SK-N-MC (cell line): ENCODE results near the gene MIEF2.

Source experiments
- DNase-seq: peaks from one replicate; pipeline ENCODE4 v3.0.0-alpha.2; 2011; ENCODE audit warnings: low read depth, low spot score
- H3K27ac ChIP-seq: fragments of 200-600 bp; sonication (generic); 2 replicates; pipeline ENCODE4 v1.5.1; 2016; ENCODE audit warnings: mixed run types
- H3K36me3 ChIP-seq: fragments of 200-600 bp; sonication (generic); 2 replicates; pipeline ENCODE4 v1.6.1; 2017; ENCODE audit warnings: antibody characterized with exemption, low read length, mixed read lengths; ENCODE audit not compliant: insufficient read depth
- H3K4me3 ChIP-seq: fragments of 200-600 bp; sonication (generic); 2 replicates; pipeline ENCODE4 v1.5.1; 2016
- H3K9ac ChIP-seq: fragments of 200-600 bp; sonication (generic); 2 replicates; pipeline ENCODE4 v1.8.0; 2017; ENCODE audit warnings: mixed run types, mixed read lengths; ENCODE audit not compliant: insufficient read length
- H3K9me3 ChIP-seq: fragments of 200-600 bp; sonication (generic); 2 replicates; pipeline ENCODE4 v1.6.1; 2017; ENCODE audit warnings: low read depth, mild to moderate bottlenecking, antibody characterized with exemption, low read length, moderate library complexity, mixed read lengths
- EZH2 ChIP-seq: fragments of 200-600 bp; sonication (generic); IDR thresholded peaks from one replicate; pipeline ENCODE4 v1.6.1; 2017; ENCODE audit warnings: antibody characterized with exemption
- FOXP2 ChIP-seq: optimal IDR thresholded peaks from 2 replicates; pipeline ENCODE3; 2011; ENCODE audit warnings: mild to moderate bottlenecking, moderate library complexity; ENCODE audit not compliant: insufficient read depth; ENCODE audit errors: extremely low read length, control extremely low read depth
- POLR2AphosphoS5 ChIP-seq: IDR thresholded peaks from 2 replicates; pipeline ENCODE4 v1.6.1; 2012; ENCODE audit warnings: mild to moderate bottlenecking, low read depth, low read length, borderline replicate concordance

MIEF2 gene

DNA sequence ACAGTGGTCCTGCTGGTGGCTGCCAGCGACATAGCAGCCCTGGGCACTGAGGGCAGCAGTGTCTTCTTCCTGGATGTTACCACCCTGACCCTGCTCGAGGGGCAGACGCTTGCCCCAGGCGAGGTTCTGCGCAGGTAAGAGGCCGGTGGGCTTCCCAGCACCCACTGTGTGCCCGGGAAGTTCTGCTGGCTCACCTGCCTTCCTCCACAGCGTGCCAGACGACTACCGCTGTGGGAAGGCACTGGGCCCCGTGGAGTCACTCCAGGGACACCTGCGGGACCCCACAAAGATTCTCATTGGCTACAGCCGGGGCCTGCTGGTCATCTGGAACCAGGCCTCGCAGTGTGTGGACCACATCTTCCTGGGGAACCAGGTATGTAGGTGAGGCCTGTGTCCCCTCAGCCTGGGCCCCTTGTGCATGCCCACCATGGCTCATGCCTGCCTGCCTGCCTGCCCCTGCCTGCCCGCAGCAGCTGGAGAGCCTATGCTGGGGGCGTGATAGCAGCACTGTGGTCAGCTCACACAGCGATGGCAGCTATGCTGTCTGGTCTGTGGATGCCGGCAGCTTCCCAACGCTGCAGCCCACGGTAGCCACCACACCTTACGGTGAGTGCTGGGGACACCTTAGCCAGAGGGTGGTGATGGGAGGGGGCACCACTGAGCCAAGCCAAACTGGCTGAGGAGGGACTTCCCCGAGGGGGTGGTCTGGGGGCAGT is 26.5 kb upstream of the MIEF2 start:
- no peaks in the 10 kb centered on the region for H3K9me3 ChIP-seq
- TF ChIP-seq EZH2 (no peak), POLR2AphosphoS5 (no peak), FOXP2 (no peak)
- H3K36me3 ChIP-seq, result no peaks in the 10 kb centered on the region
- no peak for DNase-seq
- H3K4me3 ChIP-seq, result no peak overlapping the region
- no peak overlapping the region for H3K27ac ChIP-seq
- H3K9ac ChIP-seq, result no peak overlapping the region

DNA sequence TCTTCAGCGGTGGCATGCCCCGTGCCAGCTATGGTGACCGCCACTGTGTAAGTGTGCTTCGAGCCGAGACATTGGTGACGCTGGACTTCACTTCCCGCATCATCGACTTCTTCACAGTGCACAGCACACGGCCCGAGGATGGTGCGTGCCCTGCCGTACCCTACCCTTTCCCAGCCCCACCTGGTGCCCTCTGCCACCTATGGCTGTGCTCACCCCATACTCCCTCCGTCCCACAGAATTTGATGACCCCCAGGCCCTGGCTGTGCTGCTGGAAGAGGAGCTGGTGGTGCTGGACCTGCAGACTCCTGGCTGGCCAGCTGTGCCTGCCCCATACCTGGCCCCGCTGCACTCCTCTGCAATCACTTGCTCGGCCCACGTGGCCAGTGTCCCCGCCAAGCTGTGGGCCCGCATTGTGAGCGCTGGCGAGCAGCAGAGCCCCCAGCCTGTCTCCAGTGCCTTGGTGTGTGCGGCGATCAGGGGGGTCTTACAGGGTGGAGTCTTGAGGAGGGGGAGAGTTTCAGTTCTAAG is 25.5 kb upstream of the MIEF2 start:
- no peak for TF ChIP-seq FOXP2
- no peak for DNase-seq
- Histone ChIP-seq H3K36me3 (no peaks in the 10 kb centered on the region), H3K4me3 (no peak overlapping the region), H3K9ac (no peak overlapping the region), H3K9me3 (no peaks in the 10 kb centered on the region), H3K27ac (no peak overlapping the region)

DNA sequence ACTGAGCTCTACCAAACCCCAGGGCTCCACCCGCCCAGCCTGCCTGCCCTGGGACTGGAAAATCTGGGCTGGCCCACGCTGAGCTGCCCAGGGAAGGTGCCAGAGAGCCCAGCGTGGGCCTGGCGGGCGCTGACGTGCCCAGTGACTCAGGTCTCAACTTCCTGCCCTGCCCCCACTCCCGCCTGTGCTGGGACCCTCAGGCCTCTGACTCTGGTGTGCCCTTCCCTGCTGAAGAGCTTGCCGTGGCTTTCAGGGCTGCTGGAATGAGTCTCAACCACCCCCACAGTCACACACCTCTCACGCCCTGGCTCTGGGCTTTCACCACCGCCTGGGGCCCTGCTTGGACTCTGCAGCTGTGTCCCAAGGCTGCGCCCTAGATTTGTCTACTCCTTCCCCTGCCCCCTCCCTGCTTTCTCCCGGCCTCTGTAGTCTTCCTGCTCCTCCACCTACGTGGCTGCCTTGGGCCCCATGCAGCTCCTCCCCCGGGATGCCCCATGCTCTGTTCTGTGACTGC is 24.7 kb upstream of the MIEF2 start:
- Histone ChIP-seq H3K9me3 (no peaks in the 10 kb centered on the region), H3K27ac (no peak overlapping the region), H3K36me3 (no peaks in the 10 kb centered on the region), H3K4me3 (no peak overlapping the region), H3K9ac (no peak overlapping the region)
- no peak for DNase-seq
- TF ChIP-seq EZH2, result no peak
- TF ChIP-seq FOXP2, result no peak
- TF ChIP-seq POLR2AphosphoS5, result no peak

DNA sequence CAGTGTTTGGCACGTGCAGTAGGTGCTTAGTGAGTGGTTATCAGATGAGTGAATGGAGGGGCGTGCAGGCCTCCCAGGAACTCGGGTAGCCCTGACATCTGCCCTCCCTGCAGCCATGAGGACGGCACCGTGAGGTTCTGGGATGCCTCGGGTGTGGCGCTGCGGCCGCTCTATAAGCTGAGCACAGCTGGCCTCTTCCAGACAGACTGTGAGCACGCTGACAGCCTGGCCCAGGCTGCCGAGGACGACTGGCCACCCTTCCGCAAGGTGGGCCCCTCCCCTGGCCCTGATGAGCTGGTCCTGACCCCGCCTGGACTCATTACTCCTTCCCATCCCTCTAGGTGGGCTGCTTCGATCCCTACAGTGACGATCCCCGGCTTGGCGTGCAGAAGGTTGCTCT is 24.0 kb upstream of the MIEF2 start:
- no peaks in the 10 kb centered on the region for H3K9me3 ChIP-seq
- TF ChIP-seq POLR2AphosphoS5, result no peak
- no peak for TF ChIP-seq EZH2
- TF ChIP-seq FOXP2, result no peak
- DNase-seq, result no peak
- H3K9ac ChIP-seq, result no peak overlapping the region
- no peak overlapping the region for H3K27ac ChIP-seq
- no peaks in the 10 kb centered on the region for H3K36me3 ChIP-seq
- no peak overlapping the region for H3K4me3 ChIP-seq

DNA sequence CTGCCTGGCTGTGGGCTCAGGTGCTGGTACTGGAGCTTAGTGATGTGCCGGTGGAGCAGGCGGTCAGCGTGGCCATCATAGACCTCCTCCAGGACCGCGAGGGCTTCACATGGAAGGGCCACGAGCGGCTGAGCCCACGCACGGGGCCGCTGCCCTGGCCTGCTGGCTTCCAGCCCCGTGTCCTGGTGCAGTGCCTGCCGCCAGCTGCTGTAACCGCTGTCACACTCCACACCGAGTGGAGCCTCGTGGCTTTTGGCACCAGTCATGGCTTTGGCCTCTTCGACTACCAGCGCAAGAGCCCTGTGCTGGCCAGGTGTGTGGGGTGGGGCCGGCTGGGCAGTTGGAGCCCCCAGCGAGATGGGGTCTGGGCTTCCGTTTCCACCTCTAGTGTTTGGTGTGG is 23.0 kb upstream of the MIEF2 start:
- H3K36me3 ChIP-seq, result no peaks in the 10 kb centered on the region
- no peak overlapping the region for H3K9ac ChIP-seq
- no peaks in the 10 kb centered on the region for H3K9me3 ChIP-seq
- no peak overlapping the region for H3K4me3 ChIP-seq
- no peak overlapping the region for H3K27ac ChIP-seq
- no peak for DNase-seq
- TF ChIP-seq EZH2 (no peak), FOXP2 (no peak), POLR2AphosphoS5 (no peak)

DNA sequence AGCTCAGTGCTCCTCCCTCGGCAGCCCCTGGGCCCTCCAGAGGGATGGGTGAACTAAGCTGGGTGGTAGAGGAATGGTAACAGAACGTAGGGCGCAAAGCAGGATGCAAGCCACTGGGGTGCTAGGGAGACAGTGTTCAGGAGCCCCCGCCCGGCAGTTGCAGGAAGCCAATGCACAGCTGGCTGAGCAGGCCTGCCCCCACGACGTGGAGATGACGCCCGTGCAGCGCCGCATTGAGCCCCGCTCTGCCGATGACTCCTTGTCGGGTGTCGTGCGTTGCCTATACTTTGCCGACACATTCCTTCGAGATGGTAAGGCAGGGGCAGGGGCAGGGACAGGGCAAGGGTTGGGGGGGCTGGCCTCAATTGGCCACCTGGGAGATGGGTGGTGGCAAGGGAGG is 22.2 kb upstream of the MIEF2 start:
- Histone ChIP-seq H3K4me3 (no peak overlapping the region), H3K9me3 (no peaks in the 10 kb centered on the region), H3K36me3 (no peaks in the 10 kb centered on the region), H3K27ac (no peak overlapping the region), H3K9ac (no peak overlapping the region)
- no peak for DNase-seq
- TF ChIP-seq EZH2 (no peak), FOXP2 (no peak), POLR2AphosphoS5 (no peak)

DNA sequence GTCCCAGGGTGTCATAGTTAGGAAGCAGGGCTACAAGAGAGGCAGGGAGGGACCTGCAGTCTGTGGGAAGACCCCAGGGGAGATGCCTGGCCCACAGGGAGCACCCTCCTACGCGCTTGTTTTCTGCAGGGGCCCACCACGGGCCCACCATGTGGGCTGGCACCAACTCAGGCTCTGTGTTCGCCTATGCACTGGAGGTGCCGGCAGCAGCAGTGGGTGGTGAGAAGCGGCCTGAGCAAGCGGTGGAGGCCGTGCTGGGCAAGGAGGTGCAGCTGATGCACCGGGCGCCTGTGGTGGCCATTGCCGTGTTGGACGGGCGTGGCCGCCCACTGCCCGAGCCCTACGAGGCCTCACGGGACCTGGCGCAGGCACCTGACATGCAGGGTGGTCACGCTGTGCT is 20.0 kb upstream of the MIEF2 start:
- TF ChIP-seq FOXP2 (no peak), POLR2AphosphoS5 (no peak), EZH2 (no peak)
- H3K9me3 ChIP-seq, result no peaks in the 10 kb centered on the region
- H3K27ac ChIP-seq, result no peak overlapping the region
- no peak for DNase-seq
- no peak overlapping the region for H3K9ac ChIP-seq
- peaks cover 7% of the 10 kb centered on the region for H3K36me3 ChIP-seq
- H3K4me3 ChIP-seq, result no peak overlapping the region

DNA sequence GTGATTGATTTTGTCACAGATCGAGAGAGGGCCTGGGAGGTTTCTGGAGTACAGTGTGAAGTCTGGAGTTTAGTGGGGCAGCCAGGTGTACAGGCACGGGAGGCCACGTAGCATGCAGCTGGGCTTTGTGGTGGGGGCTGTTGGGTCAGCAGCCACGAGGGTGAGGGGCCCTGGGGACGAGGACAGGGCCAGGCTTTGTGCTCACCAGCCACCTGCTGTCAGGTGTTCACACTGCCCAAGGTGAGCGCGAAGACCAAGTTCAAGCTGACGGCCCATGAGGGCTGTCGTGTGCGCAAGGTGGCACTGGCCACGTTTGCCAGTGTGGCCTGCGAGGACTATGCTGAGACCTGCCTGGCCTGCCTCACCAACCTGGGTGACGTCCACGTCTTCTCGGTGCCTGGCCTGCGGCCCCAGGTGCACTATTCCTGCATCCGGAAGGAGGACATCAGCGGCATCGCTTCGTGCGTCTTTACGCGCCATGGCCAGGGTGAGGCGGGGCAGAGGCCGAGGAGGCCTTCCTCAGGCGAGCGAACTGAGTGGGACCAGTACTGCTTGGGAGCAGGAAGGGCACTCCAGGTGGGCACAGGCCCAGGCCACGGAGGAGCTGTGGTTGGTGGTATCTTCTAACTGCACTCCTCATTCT is 19.1 kb upstream of the MIEF2 start:
- Histone ChIP-seq H3K9ac (no peak overlapping the region), H3K36me3 (peaks cover 10% of the 10 kb centered on the region), H3K9me3 (no peaks in the 10 kb centered on the region), H3K4me3 (no peak overlapping the region), H3K27ac (no peak overlapping the region)
- TF ChIP-seq FOXP2 (no peak), POLR2AphosphoS5 (no peak), EZH2 (no peak)
- DNase-seq, result no peak

DNA sequence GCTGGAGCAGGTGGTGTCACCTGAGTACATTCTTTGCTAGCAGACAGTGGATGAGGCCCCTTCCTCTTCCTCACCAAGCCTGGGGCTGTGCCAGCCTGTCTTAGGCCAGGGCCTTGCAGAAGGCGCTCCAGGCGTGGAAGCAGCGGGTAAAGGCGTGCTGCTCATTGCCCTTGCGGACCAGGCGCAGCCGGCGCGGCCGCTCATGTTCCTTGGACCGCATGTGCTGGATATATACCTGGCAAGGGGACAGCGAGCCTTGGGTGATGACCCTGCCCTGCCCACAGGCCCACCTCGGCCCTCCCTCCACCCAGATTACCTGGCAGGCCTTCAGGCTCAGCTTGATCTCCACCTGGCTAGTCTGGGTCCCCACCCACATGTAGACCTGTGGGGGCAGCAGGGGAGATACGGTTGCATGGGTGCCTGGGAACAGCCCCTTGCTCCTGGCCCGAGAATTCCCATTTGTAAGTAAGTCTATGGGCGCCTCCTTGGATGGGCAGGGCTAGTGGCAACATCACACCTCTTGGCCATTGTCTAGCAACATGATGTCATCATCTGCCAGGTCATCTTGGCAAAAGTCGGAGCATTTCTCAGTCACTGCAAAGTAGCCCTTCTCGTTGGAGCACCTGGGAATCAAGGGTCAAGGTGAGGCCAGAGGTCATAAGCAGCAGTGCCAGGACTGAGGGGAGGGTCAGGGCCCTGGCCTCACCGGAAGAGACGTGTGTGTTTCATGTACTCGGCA is 15.3 kb upstream of the MIEF2 start:
- Histone ChIP-seq H3K9me3 (no peaks in the 10 kb centered on the region), H3K27ac (no peak overlapping the region), H3K9ac (no peak overlapping the region), H3K36me3 (peaks cover 10% of the 10 kb centered on the region), H3K4me3 (no peak overlapping the region)
- no peak for DNase-seq
- TF ChIP-seq FOXP2, result no peak
- TF ChIP-seq EZH2, result no peak
- TF ChIP-seq POLR2AphosphoS5, result no peak
